Endothelial cell (in vitro differentiated cells): ENCODE data around the gene SCAF11. TPM values are rescaled to one million over a fixed set of nuclear protein-coding genes. Genes with fewer than 3 reads are reported as not detected.

Experiments
- DNase-seq: peaks from one replicate; pipeline ENCODE4 v3.0.0; 2021; ENCODE audit warnings: low spot score
- H3K27ac Mint-ChIP-seq: one replicate; pipeline ENCODE4 v1.8.0; 2021; ENCODE audit warnings: mixed read lengths, inconsistent platforms; ENCODE audit not compliant: unreplicated experiment
- H3K27me3 Mint-ChIP-seq: one replicate; pipeline ENCODE4 v1.8.0; 2021; ENCODE audit warnings: mild to moderate bottlenecking, moderate library complexity, mixed read lengths, inconsistent platforms; ENCODE audit not compliant: unreplicated experiment
- H3K36me3 Mint-ChIP-seq: one replicate; pipeline ENCODE4 v1.8.0; 2021; ENCODE audit warnings: mild to moderate bottlenecking, low read depth, mixed read lengths, inconsistent platforms; ENCODE audit not compliant: unreplicated experiment
- H3K4me1 Mint-ChIP-seq: one replicate; pipeline ENCODE4 v1.8.0; 2021; ENCODE audit warnings: mild to moderate bottlenecking, mixed read lengths, inconsistent platforms; ENCODE audit not compliant: unreplicated experiment
- H3K4me3 Mint-ChIP-seq: one replicate; pipeline ENCODE4 v1.8.0; 2021; ENCODE audit warnings: mild to moderate bottlenecking, mixed read lengths, inconsistent platforms; ENCODE audit not compliant: unreplicated experiment
- H3K9me3 Mint-ChIP-seq: one replicate; pipeline ENCODE4 v1.8.0; 2021; ENCODE audit warnings: mixed read lengths, inconsistent platforms; ENCODE audit not compliant: unreplicated experiment
- CTCF ChIP-seq: fragments of 200-600 bp; sonication (generic); IDR thresholded peaks from one replicate; pipeline ENCODE4 v1.5.0; 2021; ENCODE audit warnings: antibody characterized with exemption; ENCODE audit not compliant: unreplicated experiment
- total RNA-seq: library from RNA; stranded (reverse); fragmentation: NEBNext Ultra II Directional; extraction: Animal tissue kit (Norgen Biotek cat#: 25700); gene quantifications from one replicate; pipeline ENCODE4 v1.2.1, GENCODE V29; 2021; ENCODE audit not compliant: unreplicated experiment

SCAF11 gene
- total RNA-seq, 1 donor from 2014 or later: 103 TPM

GRCh38 chr12:45970391-45970790 lies 20.0 kb downstream of the SCAF11 start:
- Mint-ChIP-seq H3K27ac (no peak overlapping the region), H3K9me3 (no peaks in the 10 kb centered on the region), H3K4me1 (peaks cover 12% of the 10 kb centered on the region), H3K27me3 (peaks cover 1% of the 10 kb centered on the region), H3K4me3 (no peak overlapping the region), H3K36me3 (peaks cover 4% of the 10 kb centered on the region)
- DNase-seq: no peak
- TF ChIP-seq CTCF: no peak

GRCh38 chr12:45969084-45969483 lies 21.3 kb downstream of the SCAF11 start:
- H3K4me1 Mint-ChIP-seq: peaks cover 14% of the 10 kb centered on the region
- peaks cover 1% of the 10 kb centered on the region for H3K27me3 Mint-ChIP-seq
- no peak for TF ChIP-seq CTCF
- peaks cover 4% of the 10 kb centered on the region for H3K36me3 Mint-ChIP-seq
- DNase-seq: no peak
- H3K27ac Mint-ChIP-seq: no peak overlapping the region
- H3K9me3 Mint-ChIP-seq: no peaks in the 10 kb centered on the region
- H3K4me3 Mint-ChIP-seq: no peak overlapping the region

GRCh38 chr12:45966486-45966885 lies 23.9 kb downstream of the SCAF11 start:
- Mint-ChIP-seq H3K27me3 (no peaks in the 10 kb centered on the region), H3K36me3 (no peaks in the 10 kb centered on the region), H3K4me1 (peaks cover 14% of the 10 kb centered on the region), H3K9me3 (no peaks in the 10 kb centered on the region), H3K4me3 (no peak overlapping the region), H3K27ac (peak overlapping the region; percentile 20)
- no peak for DNase-seq
- TF ChIP-seq CTCF: no peak

GRCh38 chr12:45962553-45963325 lies 27.6 kb downstream of the SCAF11 start:
- TF ChIP-seq CTCF: no peak
- H3K4me3 Mint-ChIP-seq: no peak overlapping the region
- no peaks in the 10 kb centered on the region for H3K27me3 Mint-ChIP-seq
- H3K27ac Mint-ChIP-seq: peak overlapping the region; percentile 24
- DNase-seq: no peak
- peaks cover 11% of the 10 kb centered on the region for H3K4me1 Mint-ChIP-seq
- H3K36me3 Mint-ChIP-seq: no peaks in the 10 kb centered on the region
- H3K9me3 Mint-ChIP-seq: no peaks in the 10 kb centered on the region

- Mint-ChIP-seq H3K27me3 (no peaks in the 10 kb centered on the region), H3K4me1 (peaks cover 7% of the 10 kb centered on the region), H3K27ac (no peak overlapping the region), H3K4me3 (no peak overlapping the region), H3K36me3 (no peaks in the 10 kb centered on the region), H3K9me3 (no peaks in the 10 kb centered on the region)
- TF ChIP-seq CTCF: no peak
- no peak for DNase-seq
Measured at GRCh38 chr12:45959728-45960127, 30.6 kb downstream of the SCAF11 start.
